HEK293 (cell line): ENCODE measurements around the gene TANC1.

ENCODE experiments used
- CTCF ChIA-PET: fragments of 350-600 bp; formaldehyde crosslinking; extraction: SDS; loops from one replicate; lab custom pipeline; 2021; ENCODE audit warnings: antibody characterized with exemption; lab: Yijun Ruan, JAX
- POLR2A ChIA-PET: fragments of 300-600 bp; formaldehyde crosslinking; extraction: SDS; loops from one replicate; lab custom pipeline; 2020; ENCODE audit warnings: antibody characterized with exemption, inconsistent platforms; lab: Yijun Ruan, JAX
- H3K27ac ChIP-seq: fragments of 200-500 bp; sonication (Bioruptor generic); 2 replicates; pipeline ENCODE4 v1.5.1; 2014; ENCODE audit warnings: low read depth, low read length, control low read depth, inconsistent platforms; ENCODE audit errors: extremely low read depth
- H3K36me3 ChIP-seq, 2 experiments: fragments of 200-500 bp in 1 of 2; sonication (Bioruptor generic) in 1 of 2; 1 replicate in 1 of 2; 2 replicates in 1 of 2; pipeline ENCODE4 v1.5.1; 2014 to 2017; ENCODE audit warnings: inconsistent platforms in 2 of 2, low read length in 2 of 2; ENCODE audit not compliant: control insufficient read depth in 2 of 2, insufficient read depth in 1 of 2
- H3K4me1 ChIP-seq: fragments of 200-500 bp; sonication (Bioruptor generic); 2 replicates; pipeline ENCODE4 v1.5.1; 2014; ENCODE audit warnings: mild to moderate bottlenecking, low read length, inconsistent platforms; ENCODE audit not compliant: control insufficient read depth, insufficient read depth
- H3K4me3 ChIP-seq: 2 replicates; pipeline ENCODE4 v1.5.1; 2011; ENCODE audit warnings: low read depth, mild to moderate bottlenecking, control low read depth, low read length, moderate library complexity
- H3K9me3 ChIP-seq: fragments of 200-500 bp; sonication (Bioruptor generic); 2 replicates; pipeline ENCODE4 v1.5.1; 2014; ENCODE audit warnings: low read depth, low read length, inconsistent platforms; ENCODE audit not compliant: control insufficient read depth, insufficient read depth
- CTCF ChIP-seq: fragments of 450-650 bp; formaldehyde crosslinking; IDR thresholded peaks from 2 replicates; pipeline ENCODE4 v1.5.1; 2016; ENCODE audit warnings: missing biosample characterization, missing genetic modification characterization
- EGR2 ChIP-seq: fragments of 450-650 bp; formaldehyde crosslinking; IDR thresholded peaks from 2 replicates; pipeline ENCODE4 v1.5.1; 2016; ENCODE audit warnings: low read depth, missing biosample characterization, missing genetic modification characterization
- GFI1B ChIP-seq: fragments of 450-650 bp; formaldehyde crosslinking; IDR thresholded peaks from 2 replicates; pipeline ENCODE4 v1.5.1; 2016; ENCODE audit warnings: missing biosample characterization, missing genetic modification characterization
- KLF10 ChIP-seq: fragments of 450-650 bp; IDR thresholded peaks from 2 replicates; pipeline ENCODE4 v1.5.1; 2018; ENCODE audit warnings: missing biosample characterization, mild to moderate bottlenecking, missing genetic modification characterization
- KLF16 ChIP-seq: fragments of 450-650 bp; formaldehyde crosslinking; IDR thresholded peaks from 2 replicates; pipeline ENCODE4 v1.5.1; 2017; ENCODE audit warnings: missing biosample characterization, missing genetic modification characterization
- SCRT1 ChIP-seq: fragments of 450-650 bp; formaldehyde crosslinking; IDR thresholded peaks from 2 replicates; pipeline ENCODE4 v1.5.1; 2016; ENCODE audit warnings: missing biosample characterization, missing genetic modification characterization, borderline replicate concordance
- SCRT2 ChIP-seq: fragments of 450-650 bp; formaldehyde crosslinking; IDR thresholded peaks from 2 replicates; pipeline ENCODE4 v1.5.1; 2016; ENCODE audit warnings: missing biosample characterization, missing genetic modification characterization
- WT1 ChIP-seq: fragments of 450-650 bp; formaldehyde crosslinking; IDR thresholded peaks from 2 replicates; pipeline ENCODE4 v1.5.1; 2016; ENCODE audit warnings: missing biosample characterization, missing genetic modification characterization
- ZEB2 ChIP-seq: fragments of 450-650 bp; formaldehyde crosslinking; IDR thresholded peaks from 2 replicates; pipeline ENCODE4 v1.5.1; 2016; ENCODE audit warnings: missing biosample characterization, missing genetic modification characterization
- ZFP37 ChIP-seq: fragments of 450-650 bp; formaldehyde crosslinking; IDR thresholded peaks from 2 replicates; pipeline ENCODE4 v1.5.1; 2016; ENCODE audit warnings: missing biosample characterization, missing genetic modification characterization
- ZFP41 ChIP-seq: fragments of 450-650 bp; formaldehyde crosslinking; IDR thresholded peaks from 2 replicates; pipeline ENCODE4 v1.5.1; 2016; ENCODE audit warnings: missing biosample characterization, missing genetic modification characterization, borderline replicate concordance
- ZNF2 ChIP-seq: fragments of 450-650 bp; formaldehyde crosslinking; IDR thresholded peaks from 2 replicates; pipeline ENCODE4 v1.5.1; 2016; ENCODE audit warnings: missing biosample characterization, missing genetic modification characterization
- ZNF24 ChIP-seq: fragments of 450-650 bp; formaldehyde crosslinking; IDR thresholded peaks from 2 replicates; pipeline ENCODE4 v1.5.1; 2016; ENCODE audit warnings: missing biosample characterization, missing genetic modification characterization
- ZNF391 ChIP-seq: fragments of 450-650 bp; formaldehyde crosslinking; IDR thresholded peaks from 2 replicates; pipeline ENCODE4 v1.5.1; 2016; ENCODE audit warnings: low read depth, missing biosample characterization, missing genetic modification characterization, borderline replicate concordance
- ZNF629 ChIP-seq: fragments of 450-650 bp; formaldehyde crosslinking; IDR thresholded peaks from 2 replicates; pipeline ENCODE4 v1.5.1; 2017; ENCODE audit warnings: missing biosample characterization, missing genetic modification characterization
- ZNF654 ChIP-seq: fragments of 450-650 bp; formaldehyde crosslinking; IDR thresholded peaks from 2 replicates; pipeline ENCODE4 v1.5.1; 2016; ENCODE audit warnings: low read depth, missing biosample characterization, missing genetic modification characterization
- ZNF791 ChIP-seq: fragments of 450-650 bp; formaldehyde crosslinking; IDR thresholded peaks from 2 replicates; pipeline ENCODE4 v1.5.1; 2016; ENCODE audit warnings: missing biosample characterization, missing genetic modification characterization
- ZSCAN30 ChIP-seq: fragments of 450-650 bp; IDR thresholded peaks from 2 replicates; pipeline ENCODE4 v1.5.1; 2018; ENCODE audit warnings: missing biosample characterization, mild to moderate bottlenecking, missing genetic modification characterization, moderate library complexity

TANC1 gene

GRCh38 chr2:159118115-159118858 lies 149.8 kb downstream of the TANC1 start:
- CTCF ChIA-PET = interaction anchor here (0.5 to 5.2 kb wide), 62 partner anchors 8 to 1944 kb away, joined by 3 to 78 read pairs (median 4); no protein-coding TSS in a partner anchor
- peaks cover 6% of the 10 kb centered on the region for H3K4me1 ChIP-seq
- H3K9me3 ChIP-seq = no peaks in the 10 kb centered on the region
- H3K36me3 ChIP-seq = no peaks in the 10 kb centered on the region
- TF ChIP-seq CTCF (tag by site-specific recombination) (peak; percentile 80), ZNF2 (tag by site-specific recombination) (peak; percentile 65; the same call in 1 of the 2 replicates), ZNF654 (peak; percentile 88), KLF10 (tag by site-specific recombination) (no peak), ZEB2 (tag by site-specific recombination) (0 out of 2 replicates have a peak, but pooled peaks have one; percentile 16), ZSCAN30 (0 out of 2 replicates have a peak, but pooled peaks have one; percentile 26), SCRT1 (tag by site-specific recombination) (no peak), ZNF24 (tag by site-specific recombination) (no peak)
- POLR2A ChIA-PET = no interaction called here
- H3K27ac ChIP-seq = no peak overlapping the region
- H3K4me3 ChIP-seq = no peak overlapping the region

GRCh38 chr2:159118859-159119500 lies 150.5 kb downstream of the TANC1 start:
- Histone ChIP-seq H3K9me3 (no peaks in the 10 kb centered on the region), H3K4me3 (no peak overlapping the region), H3K36me3 (no peaks in the 10 kb centered on the region), H3K27ac (no peak overlapping the region), H3K4me1 (peaks cover 9% of the 10 kb centered on the region)
- ChIA-PET POLR2A (no interaction called here), CTCF (interaction anchor here (0.6 to 5.2 kb wide), 61 partner anchors 8 to 1945 kb away, joined by 3 to 78 read pairs (median 4); no protein-coding TSS in a partner anchor)
- TF ChIP-seq SCRT2 (tag by site-specific recombination) (no peak), EGR2 (tag by site-specific recombination) (peak; percentile 60; the same call in 1 of the 2 replicates), WT1 (tag by site-specific recombination) (no peak)

- ChIA-PET CTCF (interaction anchor here (0.9 to 5.2 kb wide), 15 partner anchors 14 to 365 kb away, joined by 3 to 78 read pairs (median 6); no protein-coding TSS in a partner anchor), POLR2A (interaction anchor here (0.6 kb wide), 2 partner anchors 165 to 478 kb away, joined by 3 read pairs; no protein-coding TSS in a partner anchor)
- Histone ChIP-seq H3K4me1 (peaks cover 14% of the 10 kb centered on the region), H3K36me3 (no peaks in the 10 kb centered on the region), H3K9me3 (no peaks in the 10 kb centered on the region), H3K27ac (no peak overlapping the region), H3K4me3 (no peak overlapping the region)
- TF ChIP-seq ZNF629 (tag by site-specific recombination) = peak; percentile 25; the same call in 1 of the 2 replicates
- no peak for TF ChIP-seq KLF16 (tag by site-specific recombination)
These were observed 151.3 kb downstream of the TANC1 start for GRCh38 chr2:159119652-159120257.

GRCh38 chr2:159123786-159124185 lies 155.3 kb downstream of the TANC1 start:
- ChIA-PET POLR2A (interaction anchor here (1.4 kb wide), 1 partner anchor 155 kb away, joined by 3 read pairs; the partner anchor contains the start of gene TANC1), CTCF (interaction anchor here (0.6 to 1.9 kb wide), 5 partner anchors 88 to 656 kb away, joined by 3 to 6 read pairs (median 4); no protein-coding TSS in a partner anchor)
- Histone ChIP-seq H3K9me3 (no peaks in the 10 kb centered on the region), H3K4me1 (peaks cover 23% of the 10 kb centered on the region), H3K36me3 (no peaks in the 10 kb centered on the region), H3K27ac (peak overlapping the region; percentile 79), H3K4me3 (no peak overlapping the region)
- TF ChIP-seq ZNF391 (tag by site-specific recombination) = no peak
- no peak for TF ChIP-seq ZNF791
- no peak for TF ChIP-seq GFI1B (tag by site-specific recombination)
- no peak for TF ChIP-seq ZFP41
- no peak for TF ChIP-seq KLF10 (tag by site-specific recombination)
- no peak for TF ChIP-seq ZFP37 (tag by site-specific recombination)
